GM08714 (cell line): ENCODE data around the gene FANCE.

ENCODE experiments used
- H3K4me3 ChIP-seq: fragments of 200-500 bp; sonication (Bioruptor generic); 2 replicates; pipeline ENCODE4 v1.5.1; 2014; ENCODE audit warnings: mild to moderate bottlenecking, low read length, inconsistent platforms
- ZNF274 ChIP-seq: IDR thresholded peaks from 2 replicates; pipeline ENCODE4 v1.6.1; 2012; ENCODE audit warnings: mild to moderate bottlenecking, low read depth, low read length

FANCE gene

GRCh38 chr6:35442693-35443092, 9.4 kb upstream of the FANCE start:
- TF ChIP-seq ZNF274 = no peak
- no peak overlapping the region for H3K4me3 ChIP-seq

GRCh38 chr6:35443341-35444030, 8.7 kb upstream of the FANCE start:
- H3K4me3 ChIP-seq = no peak overlapping the region
- no peak for TF ChIP-seq ZNF274

GRCh38 chr6:35445691-35446090, 6.4 kb upstream of the FANCE start:
- no peak for TF ChIP-seq ZNF274

GRCh38 chr6:35448191-35448590, 3.9 kb upstream of the FANCE start:
- no peak for TF ChIP-seq ZNF274

More at GRCh38 chr6:35445691-35446090, 6.4 kb upstream of the FANCE start:
- no peak overlapping the region for H3K4me3 ChIP-seq

GRCh38 chr6:35449287-35449881, 2.8 kb upstream of the FANCE start:
- no peak overlapping the region for H3K4me3 ChIP-seq
- TF ChIP-seq ZNF274 = no peak

More at GRCh38 chr6:35448191-35448590, 3.9 kb upstream of the FANCE start:
- H3K4me3 ChIP-seq = no peak overlapping the region

GRCh38 chr6:35451354-35452182, 570 bp upstream of the FANCE start:
- no peak for TF ChIP-seq ZNF274

GRCh38 chr6:35453236-35453635, 1.1 kb downstream of the FANCE start:
- no peak for TF ChIP-seq ZNF274
- peak overlapping the region; percentile 93; the same call in 1 of the 2 replicates for H3K4me3 ChIP-seq

More at GRCh38 chr6:35451354-35452182, 570 bp upstream of the FANCE start:
- H3K4me3 ChIP-seq = peak overlapping the region; percentile 39; the same call in 1 of the 2 replicates

- H3K4me3 ChIP-seq = no peak overlapping the region
- TF ChIP-seq ZNF274 = no peak
Observed at GRCh38 chr6:35454391-35455110, 2.4 kb downstream of the FANCE start.

- no peak overlapping the region for H3K4me3 ChIP-seq
- TF ChIP-seq ZNF274 = no peak
Observed at GRCh38 chr6:35457907-35458306, 5.8 kb downstream of the FANCE start.

GRCh38 chr6:35461270-35461669, 9.1 kb downstream of the FANCE start:
- H3K4me3 ChIP-seq = no peak overlapping the region
- TF ChIP-seq ZNF274 = no peak

- no peak overlapping the region for H3K4me3 ChIP-seq
- TF ChIP-seq ZNF274 = no peak
Observed at GRCh38 chr6:35463292-35463691, 11.2 kb downstream of the FANCE start.

GRCh38 chr6:35465646-35466045, 13.5 kb downstream of the FANCE start:
- no peak overlapping the region for H3K4me3 ChIP-seq
- no peak for TF ChIP-seq ZNF274

- H3K4me3 ChIP-seq = peak within 1 kb of the TSS; percentile 90
- no peak for TF ChIP-seq ZNF274
Observed at GRCh38 chr6:35468181-35468979, 16.2 kb downstream of the FANCE start, which contains the start of gene RPL10A. TSS of gene RPL10A (plus strand) at chr6:35468401. CDS start at chr6:35468435, 34 bp downstream.
